Activated naive CD4-positive, alpha-beta T cell treated with anti-CD3 and anti-CD28 coated beads, Interleukin-2, amount 50 U/mL, for 16 hours (primary cell): ENCODE data around the gene CHEK2.
"Not testable (repeated sequence)": the region's sequence is repeated elsewhere in the genome, so short reads cannot be mapped to it uniquely, and the experiment has no call there.

Source experiments
- DNase-seq: peaks from one replicate; pipeline ENCODE4 v3.0.0-alpha.2; 2020

CHEK2 gene

DNA sequence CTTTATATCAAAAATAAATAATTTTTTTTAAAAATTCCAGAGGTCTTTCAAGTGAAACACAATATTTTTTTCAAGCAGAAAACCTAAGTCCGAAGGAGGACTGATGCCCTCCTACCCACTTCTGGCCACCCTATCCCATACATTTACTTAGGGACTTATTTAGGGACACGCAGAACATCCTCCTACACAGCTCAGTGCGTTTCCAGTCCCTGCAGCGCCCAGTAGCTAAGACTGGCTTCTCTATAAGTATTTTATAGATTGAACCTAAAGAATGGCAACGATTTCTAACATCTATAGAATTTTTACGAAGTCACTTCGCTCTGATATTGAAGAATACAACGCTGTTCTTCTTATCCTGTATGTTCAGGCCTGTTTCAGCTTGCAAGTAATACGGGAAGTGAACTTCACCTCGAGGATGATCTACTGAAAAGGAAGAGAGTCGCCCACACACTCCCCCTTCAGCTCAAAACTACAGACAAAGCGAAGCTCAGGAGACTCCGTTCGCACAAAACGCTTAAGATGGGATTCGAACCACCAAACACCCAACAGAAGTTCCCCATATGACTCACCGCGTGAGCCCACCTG, 328 bp downstream of the CHEK2 start:
- DNase-seq = no peak

DNA sequence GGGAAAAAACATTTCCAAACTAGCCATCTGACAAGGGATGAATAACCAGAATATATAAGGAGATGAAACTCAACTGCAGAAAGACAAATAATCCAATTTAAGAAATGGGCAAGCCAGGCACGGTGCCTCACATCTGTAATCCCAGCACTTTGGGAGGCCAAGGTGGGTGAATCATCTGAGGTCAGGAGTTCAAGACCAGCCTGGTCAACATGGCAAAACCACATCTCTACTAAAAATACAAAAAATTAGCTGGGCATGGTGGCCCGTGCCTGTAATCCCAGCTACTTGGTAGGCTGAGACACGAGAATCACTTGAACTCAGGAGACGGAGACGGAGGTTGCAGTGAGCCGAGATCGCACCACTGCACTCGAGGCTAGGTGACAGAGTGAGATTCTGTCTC, 2.7 kb downstream of the CHEK2 start:
- not testable (repeated sequence) for DNase-seq

GRCh38 chr22:28737701-28738100, 3.9 kb downstream of the CHEK2 start:
- no peak for DNase-seq

DNA sequence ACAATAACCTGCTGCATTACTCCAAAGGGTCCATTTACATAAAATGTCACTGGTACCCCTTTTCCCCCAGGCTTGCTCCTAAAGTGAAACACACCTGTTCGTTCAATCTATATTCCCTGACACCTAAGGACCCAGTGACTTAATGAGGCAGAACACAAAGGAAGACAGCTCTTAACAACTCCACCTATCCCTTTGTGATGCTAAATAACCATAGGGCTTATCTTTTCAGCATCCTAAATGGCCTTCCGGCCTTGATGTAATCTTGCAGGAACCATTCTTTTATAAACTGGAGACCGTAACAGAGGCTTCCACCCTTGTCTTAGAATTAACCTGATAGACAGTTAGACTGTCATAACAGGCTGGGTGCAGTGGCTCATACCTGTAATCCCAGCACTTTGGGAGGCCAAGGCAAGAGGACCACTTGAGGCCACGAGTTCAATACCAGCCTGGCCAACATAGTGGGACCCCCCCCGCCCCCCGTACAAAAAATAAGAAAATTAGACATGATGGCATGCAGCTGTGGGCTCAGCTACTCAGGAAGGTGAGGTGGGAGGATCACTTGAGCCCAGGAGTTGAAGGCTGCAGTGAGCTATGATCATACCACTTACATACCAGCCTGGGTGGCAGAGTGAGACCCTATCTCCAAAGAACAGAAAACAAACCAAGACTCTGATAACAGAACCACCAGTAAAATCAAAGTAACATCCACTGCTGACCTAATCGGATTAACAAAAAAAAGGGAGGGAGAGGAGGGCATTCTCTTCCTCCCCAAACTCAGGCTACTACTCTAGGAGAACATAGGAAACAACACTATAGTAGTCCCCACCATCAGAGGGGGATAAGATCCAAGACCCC, 5.1 kb downstream of the CHEK2 start:
- no peak for DNase-seq

DNA sequence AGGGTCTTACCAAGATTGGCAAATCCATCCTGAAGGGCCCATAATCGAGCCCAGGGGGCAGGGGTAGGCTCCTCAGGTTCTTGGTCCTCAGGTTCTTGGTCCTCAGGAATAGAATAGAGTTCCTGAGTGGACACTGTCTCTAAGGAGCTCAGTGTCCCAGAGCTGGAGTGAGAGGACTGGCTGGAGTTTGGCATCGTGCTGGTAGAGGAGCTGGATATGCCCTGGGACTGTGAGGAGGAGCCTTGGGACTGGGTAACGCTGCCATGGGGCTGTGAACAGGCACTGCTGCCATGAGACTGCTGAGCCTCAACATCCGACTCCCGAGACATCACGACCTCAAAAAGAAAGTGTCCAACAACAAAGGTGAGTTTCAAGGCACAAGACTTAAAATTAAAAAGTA, 7.2 kb downstream of the CHEK2 start:
- DNase-seq = no peak

GRCh38 chr22:28730179-28730578, 11.4 kb downstream of the CHEK2 start:
- DNase-seq = no peak

DNA sequence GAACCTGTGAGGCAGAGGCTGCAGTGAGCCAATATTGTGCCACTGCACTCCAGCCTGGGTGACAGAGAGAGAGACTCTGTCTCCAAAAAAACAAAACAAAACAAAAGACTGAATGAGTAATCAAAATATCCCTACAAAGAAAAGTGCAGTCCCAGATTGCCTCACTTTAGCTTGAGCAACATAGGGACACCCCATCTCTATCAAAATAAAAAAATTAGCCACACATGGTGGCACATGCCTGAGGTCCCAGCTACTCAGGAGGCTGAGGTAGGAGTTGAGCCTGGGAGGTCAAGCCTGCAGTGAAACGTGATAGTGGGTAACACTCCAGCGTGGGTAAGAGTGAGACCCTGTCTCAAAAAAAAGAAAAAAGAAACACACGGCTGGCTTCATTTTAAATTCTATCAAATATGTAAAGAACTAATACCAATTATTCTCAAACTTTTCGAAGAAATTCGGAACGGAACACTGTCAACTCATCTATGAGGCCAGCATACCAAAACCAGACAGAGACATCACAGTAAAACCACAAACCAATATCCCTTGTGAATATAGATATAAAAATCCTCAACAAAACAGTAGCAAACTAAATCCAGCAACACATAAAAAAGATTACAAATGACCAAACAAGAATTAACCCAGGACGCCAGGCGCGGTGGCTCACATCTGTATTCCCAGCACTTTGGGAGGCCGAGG, 12.9 kb downstream of the CHEK2 start:
- DNase-seq = no peak

- no peak for DNase-seq
These were observed 13.6 kb downstream of the CHEK2 start for GRCh38 chr22:28728002-28728401.

- DNase-seq = no peak
These were observed 23.6 kb downstream of the CHEK2 start for GRCh38 chr22:28718044-28718443.

GRCh38 chr22:28716686-28717085, 24.9 kb downstream of the CHEK2 start:
- DNase-seq = no peak

GRCh38 chr22:28715611-28716010, 26.0 kb downstream of the CHEK2 start:
- DNase-seq = no peak

GRCh38 chr22:28714043-28714628, 27.5 kb downstream of the CHEK2 start:
- no peak for DNase-seq

DNA sequence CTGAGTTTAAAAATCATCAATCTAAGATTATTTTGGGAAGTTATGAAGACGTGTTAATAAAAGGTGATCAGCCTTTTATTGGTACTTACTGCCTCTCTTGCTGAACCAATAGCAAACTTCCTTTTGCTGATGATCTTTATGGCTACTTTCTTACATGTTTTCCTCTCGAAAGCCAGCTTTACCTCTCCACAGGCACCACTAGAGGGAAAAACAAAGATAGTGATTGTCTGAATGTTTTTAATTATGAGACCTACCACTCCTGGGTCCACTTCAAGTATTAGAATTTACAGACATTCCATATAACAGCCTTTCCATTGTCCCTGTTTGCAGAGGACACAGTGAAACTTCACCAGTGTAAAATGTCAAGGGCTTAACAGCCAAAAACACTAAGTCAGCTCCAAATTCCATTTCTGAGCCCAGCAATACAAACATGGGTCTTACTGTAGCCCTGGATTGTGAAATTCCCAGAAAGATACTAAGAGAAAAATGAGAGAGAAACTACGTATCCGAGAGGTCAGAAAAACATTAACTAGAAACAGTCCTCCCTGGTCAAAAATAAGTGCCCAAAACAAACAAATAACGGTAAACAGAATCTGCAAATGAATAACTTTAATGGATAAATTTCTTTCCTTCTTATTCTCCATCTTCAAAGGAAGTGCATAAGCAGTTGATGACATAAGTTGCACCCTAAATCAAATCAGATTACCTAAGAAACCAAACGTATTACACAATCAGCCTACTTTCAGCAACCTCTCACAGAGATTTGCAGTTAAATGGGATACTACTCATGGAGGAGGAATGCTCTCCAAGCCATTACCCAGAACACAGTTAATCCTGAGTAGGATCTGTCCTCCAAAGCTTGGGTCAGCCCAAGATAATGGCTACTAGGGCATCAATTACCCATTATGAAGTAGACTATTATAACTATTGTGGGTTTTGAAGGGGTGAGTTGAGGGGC, 29.5 kb downstream of the CHEK2 start:
- no peak for DNase-seq

- DNase-seq = no peak
These were observed 30.3 kb downstream of the CHEK2 start for GRCh38 chr22:28711341-28711740.

GRCh38 chr22:28710576-28711191, 30.9 kb downstream of the CHEK2 start:
- no peak for DNase-seq

DNA sequence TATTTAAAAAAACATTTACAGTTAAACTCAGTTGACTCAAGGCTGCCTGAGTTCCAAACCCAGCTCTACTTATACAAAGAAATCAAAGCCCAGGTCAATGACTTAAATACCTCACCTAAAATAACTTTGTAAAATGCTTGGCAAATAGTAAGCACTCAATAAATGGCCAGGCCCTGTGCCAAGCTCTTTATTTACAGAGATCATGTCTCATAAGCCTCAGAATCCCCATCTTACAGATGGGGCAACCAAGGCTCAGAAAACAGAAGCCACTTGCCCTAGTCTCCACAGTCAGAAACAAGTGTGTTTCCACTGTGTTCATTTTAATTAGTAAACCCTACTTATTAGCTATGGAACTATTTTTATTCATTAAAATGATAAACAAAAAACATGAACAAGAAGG, 31.5 kb downstream of the CHEK2 start:
- no peak for DNase-seq

GRCh38 chr22:28706845-28707244, 34.8 kb downstream of the CHEK2 start:
- no peak for DNase-seq

GRCh38 chr22:28703436-28703835, 38.2 kb downstream of the CHEK2 start:
- no peak for DNase-seq

GRCh38 chr22:28702891-28703290, 38.7 kb downstream of the CHEK2 start:
- DNase-seq = no peak

- not testable (repeated sequence) for DNase-seq
These were observed 48.4 kb downstream of the CHEK2 start for GRCh38 chr22:28693041-28693760.

- not testable (repeated sequence) for DNase-seq
These were observed 51.8 kb downstream of the CHEK2 start for GRCh38 chr22:28689796-28690195.
